Heart right ventricle (tissue), 16 donors: Measurements from ENCODE around the gene GRIK4. TPM values are rescaled to one million over a fixed set of nuclear protein-coding genes. Genes with fewer than 3 reads are reported as not detected.
A peak's percentile ranks its signal among the peaks of the same experiment; 100 is the strongest.

ENCODE experiments used
- ATAC-seq, 8 donors: fragments of 200-7000 bp; cut with Tn5 transposase; one replicate each; pipeline ENCODE4 v1.9.1; 2020; ENCODE audit warnings: mild to moderate bottlenecking in 8 of 8, moderate library complexity in 8 of 8, moderate number of reproducible peaks in 1 of 8
- DNase-seq, 2 donors: peaks; one replicate each; pipeline ENCODE4 v3.0.0-alpha.2; 2020
- H3K27ac ChIP-seq, 10 donors: fragments of 200-600 bp; sonication (generic) in 2 of 10; one replicate each; pipeline versions ENCODE4 v1.5.0 to v1.8.0; 2020 to 2022; ENCODE audit warnings: mild to moderate bottlenecking in 3 of 10
- H3K27me3 ChIP-seq, 7 donors: fragments of 200-600 bp; one replicate each; pipeline ENCODE4 v1.8.0; 2021 to 2022; ENCODE audit warnings: mild to moderate bottlenecking in 2 of 7
- H3K36me3 ChIP-seq, 9 donors: fragments of 200-600 bp; sonication (generic) in 1 of 9; one replicate each; pipeline versions ENCODE4 v1.5.0 to v1.8.0; 2020 to 2022; ENCODE audit warnings: mild to moderate bottlenecking in 2 of 9
- H3K4me1 ChIP-seq, 9 donors: fragments of 200-600 bp; sonication (generic) in 1 of 9; one replicate each; pipeline versions ENCODE4 v1.5.0 to v1.8.0; 2020 to 2022; ENCODE audit warnings: mild to moderate bottlenecking in 4 of 9
- H3K4me3 ChIP-seq, 10 donors: fragments of 200-600 bp; sonication (generic) in 2 of 10; one replicate each; pipeline versions ENCODE4 v1.5.0 to v1.8.0; 2020 to 2022; ENCODE audit warnings: mild to moderate bottlenecking in 7 of 10, moderate library complexity in 2 of 10
- H3K9me3 ChIP-seq, 11 donors: fragments of 200-600 bp in 10 of 11; sonication (generic) in 2 of 11; one replicate each; pipeline versions ENCODE4 v1.5.0 to v1.8.0; 2013 to 2022; ENCODE audit warnings: mild to moderate bottlenecking in 2 of 11, control low read depth in 1 of 11, moderate library complexity in 1 of 11
- CTCF ChIP-seq, 9 donors: fragments of 200-600 bp; sonication (generic) in 2 of 9; IDR thresholded peaks; one replicate each; pipeline versions ENCODE4 v1.5.0 to v1.8.0; 2021 to 2022; ENCODE audit warnings: antibody characterized with exemption in 9 of 9, mild to moderate bottlenecking in 5 of 9, moderate library complexity in 1 of 9
- WGBS, 2 donors: extraction: QIAGEN DNeasy Blood & Tissue Kit; methylation state at CpG; one replicate each; pipeline ENCODE4 v1.1.7; 2013; ENCODE audit warnings: inconsistent platforms in 1 of 2; 5-methylcytosine and 5-hydroxymethylcytosine counted together
- intact Hi-C, 10 donors: fragments of 100-400 bp; cut with DNase I; formaldehyde crosslinking; loops; one replicate each; pipeline versions ENCODE4 v1.11.1 to v1.14.2; 2022
- polyA plus RNA-seq, 2 donors: library from polyadenylated mRNA; stranded (reverse); fragments of 200-250 nt; gene quantifications; one replicate each; pipeline ENCODE4 v1.2.3, GENCODE V29; 2013
- total RNA-seq, 10 donors: library from RNA; stranded (reverse); fragmentation: NEBNext Ultra II Directional in 3 of 10; extraction: Animal tissue kit (Norgen Biotek cat#: 25700) in 3 of 10; gene quantifications; one replicate each; pipeline versions ENCODE4 v1.2.1 to v1.2.4, GENCODE V29; 2021 to 2023
- donor health status: Arrhythmogenic right ventricular cardiomyopathy.
- donor health status: ischemic (EF 13 %, LVEDD 7.1; RV severe dilation, severe dysfunction).
- donor health status: healthy with polysubstance abuse.
- donor health status: DM: no; HTN: yes; CAD: no.
- donor health status: DM: no; HTN: no; CAD: no.
- donor health status: ischemic (EF 25% LVEDD 6.9; RV normal size, moderate dysfunction).
- donor health status: ischemic (EF 25% LVEDD 5.7; RV mildly dilated, moderate dysfunction).
- donor health status: healthy.
- donor health status: DM: yes; HTN: yes; CAD: no.
- donor health status: Ischemic cardiomyopathy.
- donor health status: ischemic (EF 35%, LVEDD 5.7; RV mildly dilated, moderate dysfunction).
- donor health status: nonischemic (EF 11% LVEDD 7.7; RV severe dilation, severe dysfunction).
- donor health status: DM: yes; HTN: yes; CAD: no.
- donor health status: PGD.
- donor health status: ischemic (EF 29% LVEDD 5.4; RV normal size, mild dysfunction).
- donor health status: nonischemic (EF 23%, LVEDD 6.1; RV moderate dilation, normal function).

GRIK4 gene
- total and polyA plus RNA-seq, 12 donors = 0.01 to 0.85 (median 0.37) TPM; not detected in 6

GRCh38 chr11:120746376-120746775 lies 234.8 kb downstream of the GRIK4 start:
- Histone ChIP-seq H3K27me3 (peaks cover 0 to 78% (median 52%) of the 10 kb centered on the region in 7 donors), H3K4me1 (peaks cover 0 to 13% (median 5%) of the 10 kb centered on the region in 9 donors), H3K4me3 (no peak overlapping the region), H3K27ac (no peak overlapping the region), H3K9me3 (no peaks in the 10 kb centered on the region), H3K36me3 (no peaks in the 10 kb centered on the region)
- WGBS, 2 donors = 55 to 59% methylated on average over 3 of the region's 3 CpGs
- ATAC-seq = no peak
- intact Hi-C loops = no loop called here
- TF ChIP-seq CTCF (IDR thresholded peaks at IDR 0.05) = no peak
- DNase-seq = no peak

GRCh38 chr11:120746836-120747609 lies 235.5 kb downstream of the GRIK4 start:
- WGBS, 2 donors = 46 to 50% methylated on average over 12 of the region's 12 CpGs
- no peak for ATAC-seq
- intact Hi-C loops = no loop called here
- peaks cover 0 to 85% (median 56%) of the 10 kb centered on the region in 7 donors for H3K27me3 ChIP-seq
- no peaks in the 10 kb centered on the region for H3K9me3 ChIP-seq
- no peak overlapping the region for H3K27ac ChIP-seq
- H3K36me3 ChIP-seq = no peaks in the 10 kb centered on the region
- H3K4me3 ChIP-seq = no peak overlapping the region
- DNase-seq = no peak
- peaks cover 0 to 13% (median 5%) of the 10 kb centered on the region in 9 donors for H3K4me1 ChIP-seq
- TF ChIP-seq CTCF (IDR thresholded peaks at IDR 0.05) = no peak

GRCh38 chr11:120747850-120748814 lies 236.6 kb downstream of the GRIK4 start:
- peak; percentile 22 to 86 (median 45) for ATAC-seq
- H3K4me3 ChIP-seq = no peak overlapping the region
- no peaks in the 10 kb centered on the region for H3K36me3 ChIP-seq
- TF ChIP-seq CTCF (IDR thresholded peaks at IDR 0.05) = no peak
- DNase-seq = no peak
- intact Hi-C loops = no loop called here
- no peaks in the 10 kb centered on the region for H3K9me3 ChIP-seq
- no peak overlapping the region for H3K27ac ChIP-seq
- 36 to 44% methylated on average over 12 of the region's 12 CpGs for WGBS, 2 donors
- peaks cover 0 to 85% (median 56%) of the 10 kb centered on the region in 7 donors for H3K27me3 ChIP-seq
- peaks cover 0 to 13% (median 5%) of the 10 kb centered on the region in 9 donors for H3K4me1 ChIP-seq

GRCh38 chr11:120749395-120749794 lies 237.8 kb downstream of the GRIK4 start:
- Histone ChIP-seq H3K4me1 (peaks cover 0 to 13% (median 5%) of the 10 kb centered on the region in 9 donors), H3K36me3 (no peaks in the 10 kb centered on the region), H3K4me3 (no peak overlapping the region), H3K27ac (no peak overlapping the region), H3K27me3 (peaks cover 0 to 73% (median 47%) of the 10 kb centered on the region in 7 donors), H3K9me3 (no peaks in the 10 kb centered on the region)
- WGBS, 2 donors = 81 to 88% methylated on average over 4 of the region's 4 CpGs
- no peak for TF ChIP-seq CTCF (IDR thresholded peaks at IDR 0.05)
- ATAC-seq (no peak), DNase-seq (no peak)
- intact Hi-C loops = loop anchor here in 1 of 10 donors (1.0 kb wide), 1 partner anchor 21 kb away; no protein-coding TSS in a partner anchor
